HL-60/S4 treated with phorbol 12-myristate 13-acetate at 8.2 ng/mL for 4 days and 3 days (cell line): ENCODE results near the gene WFIKKN1.

Source experiments
- in situ Hi-C: fragments of 300-500 bp; cut with MboI; formaldehyde crosslinking; loops from 2 replicates; pipeline ENCODE4 v1.15.0; 2022; ENCODE audit warnings: low sequenced_read_pairs

The WFIKKN1 gene

DNA sequence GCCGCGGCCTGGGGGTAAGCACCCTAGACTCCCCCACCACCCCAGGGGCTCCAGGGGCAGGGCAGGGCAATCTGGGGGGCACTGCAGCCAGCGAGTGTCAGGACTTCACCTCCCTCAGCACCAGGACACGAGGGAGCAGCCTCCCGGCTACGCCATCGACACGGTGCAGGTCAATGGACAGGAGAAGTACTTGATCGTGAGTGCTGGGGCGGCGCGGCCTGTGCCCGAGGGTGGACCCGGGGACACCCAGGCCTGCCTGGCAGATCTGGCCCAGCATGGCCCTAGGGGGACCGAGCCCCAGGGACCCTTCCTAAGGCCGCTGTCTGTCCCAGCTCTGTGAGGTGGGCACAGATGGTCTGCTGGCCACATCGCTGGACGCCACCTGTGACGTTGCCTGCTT is 41.6 kb downstream of the WFIKKN1 start:
- in situ Hi-C loops: no loop called here

GRCh38 chr16:672851-673250 is 42.1 kb downstream of the WFIKKN1 start:
- in situ Hi-C loops: no loop called here

DNA sequence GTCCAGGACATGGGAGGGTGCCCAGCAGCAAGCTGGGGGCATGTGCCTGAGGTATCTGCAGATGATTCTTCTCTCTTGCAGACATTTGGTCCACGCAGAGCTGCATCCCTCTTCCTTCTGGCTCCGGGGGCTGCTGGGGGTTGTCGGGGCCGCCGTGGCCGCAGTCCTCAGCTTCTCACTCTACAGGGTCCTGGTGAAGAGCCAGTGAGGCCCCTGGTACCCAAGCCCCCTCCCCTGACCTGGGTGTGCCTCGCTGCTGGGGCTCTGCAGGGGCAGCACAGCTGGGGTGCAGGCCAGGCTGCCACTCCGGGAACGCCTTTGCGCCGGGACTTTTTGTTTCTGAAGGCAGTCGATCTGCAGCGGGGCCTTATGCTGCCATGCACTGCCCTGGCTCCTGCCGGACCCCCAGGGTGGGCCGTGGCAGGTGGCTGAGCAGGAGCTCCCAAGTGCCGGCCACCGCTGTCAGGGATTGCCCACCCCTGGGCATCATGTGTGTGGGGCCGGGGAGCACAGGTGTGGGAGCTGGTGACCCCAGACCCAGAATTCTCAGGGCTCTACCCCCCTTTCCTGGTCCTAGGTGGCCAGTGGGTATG is 42.7 kb downstream of the WFIKKN1 start:
- in situ Hi-C loops: no loop called here

DNA sequence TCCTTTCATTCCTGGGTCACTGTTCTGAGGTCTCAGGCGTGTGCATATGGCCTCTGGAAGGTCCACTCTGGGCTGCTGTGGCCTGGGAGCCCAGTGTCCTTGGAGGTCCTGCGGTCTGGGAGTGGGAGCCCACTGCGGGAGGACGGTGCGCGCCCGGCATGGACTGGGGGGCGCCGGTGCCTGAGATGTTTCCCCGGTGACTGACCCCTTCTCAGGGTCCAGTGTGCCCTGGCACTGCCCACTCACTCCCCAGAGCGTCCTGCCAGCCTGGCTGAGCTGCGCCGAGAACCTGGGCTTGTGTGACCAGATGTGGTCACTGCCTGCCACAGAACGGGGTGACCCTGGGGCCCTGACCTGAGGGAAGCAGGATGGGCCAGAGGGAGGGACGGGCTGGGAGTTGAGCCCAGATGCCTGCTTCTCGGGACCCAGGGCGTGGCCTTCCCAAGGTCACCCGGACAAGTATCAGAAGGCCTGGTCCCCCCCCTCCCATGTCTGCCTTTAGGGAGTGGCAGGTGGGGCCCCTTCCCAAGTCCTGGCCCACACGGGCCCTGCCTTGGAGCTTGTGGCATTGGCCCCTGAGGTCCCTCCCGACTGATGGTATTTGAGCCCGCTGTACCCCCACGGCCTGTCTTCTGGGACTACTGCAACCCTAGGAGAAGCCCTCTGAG is 43.6 kb downstream of the WFIKKN1 start:
- in situ Hi-C loops: no loop called here

DNA sequence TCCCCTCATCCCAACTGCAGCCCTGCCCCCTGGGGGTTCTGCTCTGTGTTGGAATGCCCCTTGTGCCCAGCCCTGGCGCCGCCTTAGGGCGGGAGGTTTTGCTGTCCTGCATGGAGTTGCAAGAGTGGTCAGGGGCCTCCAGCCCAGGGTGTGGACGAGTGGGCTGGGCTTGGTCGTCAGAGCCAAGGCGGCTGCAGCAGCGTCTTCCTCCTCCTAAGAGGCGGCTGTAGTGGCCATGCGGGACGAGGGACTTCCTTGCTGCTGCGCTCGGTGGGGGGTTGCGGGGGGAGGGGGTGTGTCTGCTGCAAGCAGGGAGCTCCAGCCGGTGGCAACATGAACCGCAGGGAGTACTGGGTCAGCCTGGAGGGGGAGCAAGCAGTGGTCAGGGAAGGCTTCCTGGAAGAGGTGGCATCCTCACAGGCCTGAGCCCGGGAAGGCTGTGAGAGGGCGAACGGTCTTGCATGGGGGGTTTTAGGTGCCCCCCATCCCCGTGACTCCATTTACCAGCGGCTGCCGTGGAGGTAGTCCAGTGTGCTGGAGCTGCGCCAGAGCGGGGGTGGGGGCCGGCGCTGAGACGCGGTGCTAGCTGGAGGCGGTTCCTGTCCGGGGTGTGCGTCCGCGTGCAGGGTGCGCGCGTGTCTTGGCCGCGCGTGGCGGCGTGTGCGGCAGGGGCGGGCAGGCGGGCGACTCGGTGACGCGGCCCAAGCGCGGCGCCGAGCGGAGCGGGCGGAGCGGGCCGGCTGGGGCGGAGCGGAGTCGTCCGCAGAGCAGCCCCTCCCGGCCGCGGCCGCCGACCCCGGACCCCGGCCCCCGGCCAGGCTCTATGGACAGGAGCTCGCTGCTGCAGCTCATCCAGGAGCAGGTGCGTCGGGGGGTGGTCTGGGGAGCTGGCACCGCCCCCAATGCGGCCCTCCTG is 44.4 kb downstream of the WFIKKN1 start, which contains the start of gene RHBDL1:
Gene RHBDL1 (plus strand): TSS at position 704 of the 916 bp plus-strand sequence. CDS start 120 bp downstream, at position 824.
- in situ Hi-C loops: no loop called here

DNA sequence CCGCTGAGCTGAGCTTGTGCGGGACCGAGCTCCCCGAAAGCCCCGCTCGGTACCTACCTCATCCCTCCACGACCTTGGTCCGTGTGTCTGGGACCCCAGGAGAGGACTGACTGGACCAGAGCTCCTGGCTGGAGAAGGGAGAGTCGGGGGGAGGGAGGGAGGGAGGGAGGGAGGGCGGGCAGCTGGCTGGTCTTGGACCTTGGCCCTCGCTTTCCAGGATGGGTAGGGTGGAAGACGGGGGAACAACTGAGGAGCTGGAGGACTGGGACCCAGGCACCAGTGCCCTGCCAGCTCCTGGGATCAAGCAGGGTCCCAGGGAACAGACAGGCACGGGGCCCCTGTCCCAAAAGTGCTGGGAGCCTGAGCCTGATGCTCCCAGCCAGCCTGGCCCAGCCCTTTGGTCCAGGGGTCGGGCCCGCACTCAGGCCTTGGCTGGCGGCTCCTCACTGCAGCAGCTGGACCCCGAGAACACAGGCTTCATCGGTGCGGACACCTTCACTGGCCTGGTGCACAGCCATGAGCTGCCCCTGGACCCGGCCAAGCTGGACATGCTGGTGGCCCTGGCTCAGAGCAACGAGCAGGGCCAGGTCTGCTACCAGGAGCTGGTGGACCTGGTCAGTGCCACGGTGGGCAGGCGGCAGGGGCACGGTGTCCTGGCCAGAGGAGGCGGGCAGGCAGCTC is 45.2 kb downstream of the WFIKKN1 start:
- in situ Hi-C loops: no loop called here

- in situ Hi-C loops: no loop called here
These were observed 45.7 kb downstream of the WFIKKN1 start for GRCh38 chr16:676565-676902.

DNA sequence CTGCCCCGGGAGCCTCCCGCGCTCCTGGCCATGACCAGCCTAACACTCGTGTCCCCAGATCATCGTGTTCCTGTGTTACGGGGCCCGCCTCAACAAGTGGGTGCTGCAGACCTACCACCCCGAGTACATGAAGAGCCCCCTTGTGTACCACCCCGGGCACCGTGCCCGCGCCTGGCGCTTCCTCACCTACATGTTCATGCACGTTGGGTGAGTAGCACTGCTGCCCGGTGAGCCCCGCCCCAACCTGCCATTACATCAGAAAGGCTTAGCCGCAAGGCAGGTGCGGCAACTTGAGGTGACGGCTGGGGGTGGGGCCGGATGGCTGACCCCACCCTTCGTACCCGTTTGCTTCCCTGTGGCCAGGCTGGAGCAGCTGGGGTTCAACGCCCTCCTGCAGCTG is 46.1 kb downstream of the WFIKKN1 start:
- in situ Hi-C loops: no loop called here

GRCh38 chr16:677316-678190 is 46.8 kb downstream of the WFIKKN1 start:
- in situ Hi-C loops: no loop called here

GRCh38 chr16:678209-678857 is 47.5 kb downstream of the WFIKKN1 start:
- in situ Hi-C loops: no loop called here

GRCh38 chr16:678858-679813 is 48.4 kb downstream of the WFIKKN1 start:
- in situ Hi-C loops: no loop called here

DNA sequence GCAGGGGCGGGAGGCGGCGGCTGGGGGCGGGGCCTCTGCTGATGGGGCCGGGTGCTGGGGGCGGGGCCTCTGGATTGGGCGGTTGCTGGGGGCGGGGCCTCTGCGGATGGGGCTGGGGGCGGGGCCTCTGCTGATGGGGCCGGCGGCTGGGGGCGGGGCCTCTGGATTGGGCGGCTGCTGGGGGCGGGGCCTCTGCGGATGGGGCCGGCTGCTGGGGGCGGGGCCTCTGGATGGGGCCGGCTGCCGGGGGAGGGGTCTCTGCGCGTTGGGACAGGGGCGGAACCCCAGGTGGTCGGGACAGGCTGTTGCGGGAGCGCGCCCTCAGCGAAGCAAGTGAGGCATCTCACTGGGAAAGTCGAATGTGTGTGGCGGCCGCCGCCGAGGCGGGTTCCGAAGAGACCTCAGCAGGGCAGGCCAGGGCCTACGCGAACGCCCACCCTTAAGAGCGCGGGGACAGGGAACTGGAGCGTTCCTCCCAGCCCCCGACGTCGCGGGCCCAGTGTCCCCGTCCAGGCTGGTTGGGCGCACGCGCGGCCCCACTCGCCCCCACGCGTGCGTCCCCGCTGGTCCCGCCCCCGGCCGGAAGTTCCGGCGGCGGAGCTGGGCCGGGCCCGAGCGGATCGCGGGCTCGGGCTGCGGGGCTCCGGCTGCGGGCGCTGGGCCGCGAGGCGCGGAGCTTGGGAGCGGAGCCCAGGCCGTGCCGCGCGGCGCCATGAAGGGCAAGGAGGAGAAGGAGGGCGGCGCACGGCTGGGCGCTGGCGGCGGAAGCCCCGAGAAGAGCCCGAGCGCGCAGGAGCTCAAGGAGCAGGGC is 49.2 kb downstream of the WFIKKN1 start, which contains the start of gene STUB1:
Gene STUB1 (plus strand): TSS at position 597 of the 811 bp plus-strand sequence. CDS start 116 bp downstream, at position 713.
- in situ Hi-C loops: loop anchor here (10.0 kb wide), 1 partner anchor 105 kb away; the partner anchor contains the start of genes CHTF18 and RPUSD1

GRCh38 chr16:680625-680945 is 49.8 kb downstream of the WFIKKN1 start:
- in situ Hi-C loops: loop anchor here (10.0 kb wide), 1 partner anchor 104 kb away; the partner anchor contains the start of genes CHTF18 and RPUSD1

DNA sequence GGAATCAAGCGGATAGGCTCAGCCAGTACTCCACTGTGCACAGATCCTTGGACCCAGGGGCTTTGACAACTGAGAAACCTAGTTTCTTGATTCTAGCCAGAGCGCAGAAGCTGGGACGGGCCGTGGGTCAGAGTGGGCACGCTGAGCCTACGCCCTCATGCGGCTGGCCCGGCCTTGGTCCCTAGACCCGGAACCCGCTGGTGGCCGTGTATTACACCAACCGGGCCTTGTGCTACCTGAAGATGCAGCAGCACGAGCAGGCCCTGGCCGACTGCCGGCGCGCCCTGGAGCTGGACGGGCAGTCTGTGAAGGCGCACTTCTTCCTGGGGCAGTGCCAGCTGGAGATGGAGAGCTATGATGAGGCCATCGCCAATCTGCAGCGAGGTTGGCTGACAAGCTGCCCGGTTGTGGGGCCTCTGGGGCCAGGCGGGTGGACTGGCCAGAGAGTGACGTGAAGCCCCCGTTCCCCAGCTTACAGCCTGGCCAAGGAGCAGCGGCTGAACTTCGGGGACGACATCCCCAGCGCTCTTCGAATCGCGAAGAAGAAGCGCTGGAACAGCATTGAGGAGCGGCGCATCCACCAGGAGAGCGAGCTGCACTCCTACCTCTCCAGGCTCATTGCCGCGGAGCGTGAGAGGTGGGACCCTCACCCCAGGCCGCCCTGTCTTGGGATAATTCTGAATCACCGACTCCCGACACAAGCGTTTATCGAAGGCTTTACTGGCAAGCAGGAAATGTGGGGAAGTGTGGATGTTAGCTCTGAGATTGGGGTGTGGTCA is 50.4 kb downstream of the WFIKKN1 start:
- in situ Hi-C loops: loop anchor here (10.0 kb wide), 1 partner anchor 104 kb away; the partner anchor contains the start of genes CHTF18 and RPUSD1

DNA sequence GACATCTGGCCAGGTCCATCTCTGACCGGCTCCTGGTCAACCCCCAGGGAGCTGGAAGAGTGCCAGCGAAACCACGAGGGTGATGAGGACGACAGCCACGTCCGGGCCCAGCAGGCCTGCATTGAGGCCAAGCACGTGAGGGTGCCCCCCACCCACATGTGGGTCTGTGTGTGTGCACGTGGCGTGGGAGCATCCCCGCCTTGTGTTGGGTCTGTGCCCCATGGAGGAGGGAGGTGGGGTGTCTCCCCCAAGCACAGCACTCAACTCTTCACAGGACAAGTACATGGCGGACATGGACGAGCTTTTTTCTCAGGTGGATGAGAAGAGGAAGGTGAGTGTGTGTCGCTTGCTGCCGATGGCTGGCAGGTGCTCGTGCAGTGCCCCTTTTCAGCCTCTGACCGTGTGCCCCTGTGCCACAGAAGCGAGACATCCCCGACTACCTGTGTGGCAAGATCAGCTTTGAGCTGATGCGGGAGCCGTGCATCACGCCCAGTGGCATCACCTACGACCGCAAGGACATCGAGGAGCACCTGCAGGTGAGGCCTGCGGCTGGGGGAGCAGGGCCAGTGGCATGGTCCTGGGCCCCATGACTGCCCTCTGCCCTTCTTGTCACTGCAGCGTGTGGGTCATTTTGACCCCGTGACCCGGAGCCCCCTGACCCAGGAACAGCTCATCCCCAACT is 51.1 kb downstream of the WFIKKN1 start:
- in situ Hi-C loops: loop anchor here (10.0 kb wide), 1 partner anchor 103 kb away; the partner anchor contains the start of genes CHTF18 and RPUSD1
